IPS DF 4.7 (cell line): Measurements from ENCODE around the gene PILRA.
"Not testable (repeated sequence)": the region's sequence is repeated elsewhere in the genome, so short reads cannot be mapped to it uniquely, and the experiment has no call there.

Experiments used
- DNase-seq: peaks from one replicate; pipeline ENCODE4 v3.0.0-alpha.2; 2013; ENCODE audit warnings: low spot score; ENCODE audit errors: extremely low read depth

The PILRA gene

GRCh38 chr7:100433592-100434296 lies 60.5 kb downstream of the PILRA start:
- no peak for DNase-seq

- DNase-seq, result no peak
Measured at GRCh38 chr7:100434297-100435144, 61.2 kb downstream of the PILRA start.

- no peak for DNase-seq
Measured at GRCh38 chr7:100435401-100436304, 62.4 kb downstream of the PILRA start.

DNA sequence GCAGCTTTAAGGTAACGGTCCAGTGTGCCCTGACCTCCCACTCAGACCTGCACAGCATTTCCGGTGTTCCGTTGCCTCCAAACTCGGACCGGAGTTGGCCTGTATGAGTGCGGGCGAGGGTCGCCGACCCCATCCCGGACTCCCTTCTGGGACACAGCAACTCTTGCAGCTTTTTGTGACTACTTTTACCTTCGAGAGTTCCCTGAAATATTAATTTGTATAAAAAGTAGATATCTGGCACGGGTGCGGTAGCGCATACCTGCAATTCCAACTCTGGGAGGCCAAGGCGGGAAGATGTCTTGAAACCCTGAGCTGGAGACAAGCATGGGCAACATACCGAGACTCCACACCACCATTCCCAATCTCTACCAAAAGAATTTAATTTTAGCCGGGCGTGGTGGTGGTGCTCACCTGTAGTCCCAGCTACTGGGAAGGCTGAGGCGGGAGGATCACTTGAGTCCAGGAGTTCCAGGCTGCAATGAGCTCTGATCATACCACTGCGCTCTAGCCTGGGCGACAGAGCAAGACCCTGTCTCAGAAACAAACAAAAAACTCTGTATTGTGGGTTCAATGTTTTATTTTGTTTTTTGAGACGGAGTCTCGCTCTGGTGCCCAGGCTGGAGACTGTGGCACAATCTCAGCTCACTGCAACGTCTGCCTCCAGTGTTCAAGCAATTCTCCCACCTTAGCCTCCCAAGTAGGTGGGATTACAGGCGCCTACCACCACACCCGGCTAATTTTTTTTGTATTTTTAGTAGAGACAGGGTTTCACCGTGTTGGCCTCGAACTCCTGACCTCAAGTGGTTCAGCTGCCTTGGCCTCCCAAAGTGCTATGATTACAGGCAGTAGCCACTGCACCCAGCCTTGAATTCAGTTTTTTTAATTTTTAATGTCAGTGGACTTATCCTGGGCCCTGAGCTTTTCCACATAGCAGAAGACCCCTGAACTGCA lies 64.1 kb downstream of the PILRA start:
- no peak for DNase-seq

GRCh38 chr7:100438172-100438571 lies 64.9 kb downstream of the PILRA start:
- no peak for DNase-seq

DNA sequence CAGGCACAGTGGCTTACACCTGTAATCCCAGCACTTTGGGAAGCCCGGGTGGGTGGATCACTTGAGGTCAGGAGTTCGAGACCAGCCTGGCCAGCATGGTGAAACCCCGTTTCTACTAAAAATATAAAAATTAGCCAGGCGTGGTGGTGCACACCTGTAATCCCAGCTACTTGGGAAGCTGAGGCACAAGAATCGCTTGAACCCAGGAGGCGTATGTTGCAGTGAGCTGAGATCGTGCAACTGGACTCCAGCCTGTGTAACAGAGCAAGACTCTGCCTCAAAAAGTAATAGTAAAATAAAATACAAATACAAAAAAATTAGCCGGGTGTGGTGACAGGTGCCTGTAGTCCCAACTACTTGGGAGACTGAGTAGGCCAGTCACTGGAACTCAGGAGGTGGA lies 65.4 kb downstream of the PILRA start:
- not testable (repeated sequence) for DNase-seq

DNA sequence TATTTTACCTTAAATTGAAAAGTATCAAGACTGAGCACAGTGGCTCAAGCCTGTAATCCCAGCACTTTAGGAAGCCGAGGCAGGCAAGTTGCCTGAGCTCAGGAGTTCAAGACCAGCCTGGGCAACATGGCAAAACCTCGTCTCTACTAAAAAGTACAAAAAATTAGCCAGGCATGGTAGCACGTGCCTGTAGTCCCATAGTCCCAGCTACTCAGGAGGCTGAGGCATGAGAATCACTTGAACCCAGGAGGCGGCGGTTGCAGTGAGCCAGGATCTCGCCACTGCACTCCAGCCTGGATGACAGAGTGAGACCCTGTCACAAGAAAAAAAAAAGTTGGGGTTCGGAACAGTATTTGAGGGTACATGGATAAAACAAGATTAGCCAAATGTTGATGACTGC lies 66.0 kb downstream of the PILRA start:
- DNase-seq, result not testable (repeated sequence)

- DNase-seq, result no peak
Measured at GRCh38 chr7:100441641-100442535, 68.6 kb downstream of the PILRA start.

DNA sequence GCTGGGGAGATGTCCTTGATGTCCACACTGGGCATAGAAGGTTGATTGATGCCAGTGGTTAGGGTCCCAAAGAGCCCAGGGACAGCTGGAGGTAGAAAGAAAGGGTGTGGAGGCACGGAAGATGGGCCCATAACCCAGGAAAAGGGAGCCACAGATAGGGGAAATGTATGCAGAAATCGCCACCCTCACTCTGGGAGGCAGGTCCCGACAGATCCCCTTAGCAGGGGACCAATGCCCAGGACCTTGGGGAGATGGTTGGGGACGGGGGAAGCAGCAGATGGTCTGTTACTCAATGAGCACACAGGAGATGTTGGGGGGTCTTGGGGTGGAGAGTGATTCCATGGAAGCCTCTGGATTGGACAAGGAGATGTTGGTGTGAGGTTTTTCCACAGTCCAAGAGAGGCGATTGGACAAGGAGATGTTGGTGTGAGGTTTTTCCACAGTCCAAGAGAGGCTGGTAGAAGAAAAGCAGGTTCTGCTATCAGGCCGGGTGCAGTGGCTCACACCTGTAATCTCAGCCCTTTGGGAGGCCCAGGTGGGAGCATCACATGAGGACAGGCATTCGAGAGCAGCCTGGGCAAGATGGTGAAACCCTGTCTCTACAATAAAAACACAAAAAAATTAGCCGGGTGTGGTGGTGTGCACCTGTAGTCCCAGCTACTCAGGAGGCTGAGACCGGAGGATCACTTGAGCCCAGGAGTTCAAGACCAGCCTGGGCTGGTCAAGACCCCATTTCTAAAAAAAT lies 70.0 kb downstream of the PILRA start:
- no peak for DNase-seq

- DNase-seq, result no peak
Measured at GRCh38 chr7:100444311-100445278, 71.3 kb downstream of the PILRA start.

GRCh38 chr7:100446040-100446439 lies 72.8 kb downstream of the PILRA start:
- DNase-seq, result no peak

DNA sequence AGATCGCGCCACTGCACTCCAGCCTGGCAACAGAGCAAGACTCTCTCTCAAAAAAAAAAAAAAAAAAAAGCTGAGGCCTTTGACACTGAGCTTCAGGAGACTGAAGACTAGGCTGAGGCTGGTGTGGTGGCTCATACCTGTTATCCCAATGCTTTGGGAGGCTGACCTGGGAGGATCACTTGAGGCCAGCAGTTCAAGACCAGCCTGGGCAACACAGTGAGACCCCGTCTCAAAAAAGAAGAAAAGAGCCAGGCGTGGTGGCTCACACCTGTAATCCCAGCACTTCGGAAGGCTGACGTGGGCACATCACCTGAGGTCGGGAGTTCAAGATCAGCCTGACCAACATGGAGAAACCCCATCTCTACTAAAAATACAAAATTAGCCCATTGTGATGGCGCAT lies 74.1 kb downstream of the PILRA start:
- not testable (repeated sequence) for DNase-seq

GRCh38 chr7:100449190-100449795 lies 76.0 kb downstream of the PILRA start:
- no peak for DNase-seq
